Tibial nerve (tissue), 4 donors: ENCODE measurements around the gene CCNE1. TPM values are rescaled to one million over a fixed set of nuclear protein-coding genes. Genes with fewer than 3 reads are reported as not detected.
"Not testable (repeated sequence)": the region's sequence is repeated elsewhere in the genome, so short reads cannot be mapped to it uniquely, and the experiment has no call there.

ENCODE experiments used
- DNase-seq, 2 donors: peaks; one replicate each; pipeline ENCODE4 v3.0.0-alpha.2; 2019; ENCODE audit warnings: low spot score in 2 of 2
- H3K27ac ChIP-seq, 4 donors: fragments of 200-600 bp; sonication (generic) in 3 of 4; one replicate each; pipeline ENCODE4 v1.5.1; 2017 to 2019; ENCODE audit warnings: mild to moderate bottlenecking in 1 of 4
- H3K27me3 ChIP-seq, 2 donors: fragments of 200-600 bp; sonication (generic) in 1 of 2; one replicate each; pipeline versions ENCODE4 v1.5.1 to v1.6.0; 2017 to 2019
- H3K36me3 ChIP-seq, 3 donors: fragments of 200-600 bp; sonication (generic); one replicate each; pipeline ENCODE4 v1.5.1; 2018 to 2019
- H3K4me1 ChIP-seq, 4 donors: fragments of 200-600 bp; sonication (generic) in 3 of 4; one replicate each; pipeline ENCODE4 v1.5.1; 2017 to 2019
- H3K4me3 ChIP-seq, 4 donors: fragments of 200-600 bp; sonication (generic) in 3 of 4; one replicate each; pipeline ENCODE4 v1.5.1; 2017 to 2019; ENCODE audit warnings: mild to moderate bottlenecking in 1 of 4, moderate library complexity in 1 of 4
- H3K9me3 ChIP-seq, 4 donors: fragments of 200-600 bp; sonication (generic) in 3 of 4; one replicate each; pipeline ENCODE4 v1.5.1; 2017 to 2019
- CTCF ChIP-seq, 5 experiments: fragments of 200-600 bp in 3 of 5; fragments of 450-650 bp in 2 of 5; sonication (generic) in 3 of 5; IDR thresholded peaks; one replicate each; pipeline ENCODE4 v1.5.1; 2016 to 2019; ENCODE audit warnings: antibody characterized with exemption in 5 of 5, mild to moderate bottlenecking in 3 of 5, moderate library complexity in 2 of 5
- EP300 ChIP-seq, 2 donors: sonication (generic); formaldehyde crosslinking; IDR thresholded peaks; one replicate each; pipeline ENCODE4 v1.6.1; 2017; ENCODE audit warnings: antibody characterized with exemption in 2 of 2, mild to moderate bottlenecking in 1 of 2
- POLR2A ChIP-seq, 2 donors: fragments of 450-650 bp; IDR thresholded peaks; one replicate each; pipeline ENCODE4 v1.6.1; 2017; ENCODE audit warnings: antibody characterized with exemption in 2 of 2, mild to moderate bottlenecking in 2 of 2, moderate library complexity in 2 of 2
- WGBS, 2 donors: methylation state at CpG; one replicate each; pipeline ENCODE4 v1.1.5; 2018; 5-methylcytosine and 5-hydroxymethylcytosine counted together
- total RNA-seq, 4 donors: library from RNA; depleted of rRNA; stranded (reverse); fragments of >200 nt; gene quantifications; one replicate each; pipeline ENCODE4 v1.1.0, GENCODE V29; 2016

CCNE1 gene
- total RNA-seq, 4 donors from 2014 or later = 0.60 to 4.9 (median 3.8) TPM

DNA sequence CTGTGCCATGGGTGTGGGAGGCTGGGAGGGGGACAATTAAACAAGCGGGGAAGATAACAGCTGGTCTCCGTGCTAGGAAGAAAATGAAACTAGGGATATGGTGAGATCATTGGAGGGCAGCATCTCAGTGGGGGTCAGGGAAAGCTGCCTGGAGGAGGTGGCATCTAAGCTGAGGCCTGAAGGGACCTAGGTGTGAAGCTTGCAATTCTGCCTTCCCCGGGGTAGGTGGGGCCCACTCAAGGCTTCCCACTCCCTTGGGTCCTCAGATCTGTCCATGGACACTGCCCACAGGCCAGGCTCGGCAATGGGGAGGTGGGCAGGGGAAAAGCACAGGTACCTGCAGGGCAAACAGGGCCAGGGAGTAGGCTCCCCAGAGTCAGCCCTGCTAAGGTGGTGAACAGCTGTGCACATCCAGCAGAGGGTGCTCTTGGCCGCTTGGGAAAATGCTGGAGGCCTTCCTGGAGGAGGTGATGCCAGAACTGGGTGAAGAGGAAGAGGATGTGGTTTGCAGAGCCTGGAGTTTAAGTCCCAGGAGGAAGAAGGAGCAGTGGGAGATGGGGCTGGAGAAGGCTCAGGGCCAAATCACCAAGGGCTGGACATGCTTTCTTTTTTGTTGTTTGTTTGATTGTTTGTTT, 25.7 kb upstream of the CCNE1 start:
- WGBS, 2 donors = 68 to 80% methylated on average over 5 of the region's 5 CpGs
- no peak for TF ChIP-seq EP300 (IDR thresholded peaks at IDR 0.05)
- no peak for TF ChIP-seq POLR2A (IDR thresholded peaks at IDR 0.05)
- TF ChIP-seq CTCF (IDR thresholded peaks at IDR 0.05) = no peak
- Histone ChIP-seq H3K36me3 (no peaks in the 10 kb centered on the region), H3K4me1 (no peaks in the 10 kb centered on the region), H3K9me3 (no peaks in the 10 kb centered on the region), H3K4me3 (no peak overlapping the region), H3K27ac (no peak overlapping the region), H3K27me3 (no peaks in the 10 kb centered on the region)
- no peak for DNase-seq

DNA sequence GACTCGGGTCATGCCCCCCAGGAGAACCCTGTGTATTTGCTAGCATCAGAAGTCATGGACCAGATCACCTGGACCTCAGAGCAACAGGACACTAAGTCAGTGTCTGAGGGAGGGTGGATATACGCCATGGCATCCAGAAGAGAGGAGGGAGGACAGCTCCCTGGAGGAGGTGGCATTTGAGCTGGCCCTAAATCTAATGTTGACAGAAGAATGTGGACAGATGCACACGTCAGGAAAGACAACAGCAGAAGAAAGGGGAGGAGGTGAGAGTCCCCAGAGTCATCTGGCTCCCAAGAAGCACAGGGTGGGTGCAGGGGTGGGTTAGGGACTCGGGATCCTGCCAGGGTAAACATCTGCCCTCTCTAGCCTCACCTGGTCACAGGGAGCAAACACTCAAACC, 24.5 kb upstream of the CCNE1 start:
- no peak for TF ChIP-seq CTCF (IDR thresholded peaks at IDR 0.05)
- no peak for TF ChIP-seq POLR2A (IDR thresholded peaks at IDR 0.05)
- TF ChIP-seq EP300 (IDR thresholded peaks at IDR 0.05) = no peak
- H3K4me1 ChIP-seq = no peaks in the 10 kb centered on the region
- no peak overlapping the region for H3K27ac ChIP-seq
- H3K4me3 ChIP-seq = no peak overlapping the region
- no peak for DNase-seq
- 65 to 76% methylated on average over 4 of the region's 4 CpGs for WGBS, 2 donors
- no peaks in the 10 kb centered on the region for H3K36me3 ChIP-seq
- H3K9me3 ChIP-seq = no peaks in the 10 kb centered on the region
- H3K27me3 ChIP-seq = no peaks in the 10 kb centered on the region

DNA sequence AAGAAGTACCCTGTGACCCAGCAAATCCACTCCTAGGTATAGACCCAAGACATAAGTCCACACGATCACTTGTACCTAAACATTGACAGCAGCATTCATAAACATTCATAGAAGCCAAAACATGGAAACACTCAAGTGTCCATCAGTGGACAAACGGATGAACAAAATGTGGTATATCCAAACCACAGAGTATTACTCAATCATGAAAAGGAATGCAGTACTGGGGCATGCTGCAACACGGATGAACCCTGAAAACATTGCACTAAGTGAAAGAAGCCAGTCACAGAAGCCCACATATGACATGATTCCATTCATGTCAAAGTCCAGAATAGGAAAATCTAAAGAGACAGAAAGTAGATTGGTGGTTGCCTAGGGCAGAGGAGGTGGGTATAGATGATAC, 22.8 kb upstream of the CCNE1 start:
- WGBS, 2 donors = 84 to 95% methylated on average over 3 of the region's 3 CpGs

DNA sequence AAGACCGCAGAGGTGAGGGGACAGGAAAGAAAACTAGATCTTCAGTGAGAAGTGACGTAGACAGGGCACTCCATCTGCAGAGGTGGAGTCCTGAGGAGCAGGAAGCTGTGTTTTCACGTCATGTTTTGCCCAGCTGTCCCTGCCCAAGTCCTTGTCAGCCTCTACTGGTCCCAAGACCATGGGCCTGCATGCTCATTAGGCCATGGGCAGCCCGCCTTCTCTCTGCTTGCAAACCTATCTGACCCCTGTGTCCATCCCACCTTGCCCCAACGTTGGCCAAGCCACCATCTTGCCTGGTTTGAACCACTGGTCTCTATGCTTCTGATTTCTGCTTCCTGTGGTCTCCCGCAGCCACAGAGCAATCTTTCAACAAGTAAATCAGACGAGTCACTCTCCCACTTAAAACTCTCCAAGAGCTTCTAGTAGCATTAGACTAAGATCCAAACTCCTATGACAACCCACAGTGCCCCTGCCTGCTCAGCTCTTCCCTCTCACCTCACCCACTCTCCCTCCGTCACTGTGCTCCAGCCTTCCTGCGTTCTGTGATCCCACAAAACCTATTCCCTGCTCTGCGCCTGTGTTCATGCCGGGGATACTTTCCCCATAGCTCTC, 18.6 kb upstream of the CCNE1 start:
- no peak overlapping the region for H3K27ac ChIP-seq
- no peaks in the 10 kb centered on the region for H3K4me1 ChIP-seq
- 87 to 90% methylated on average over 11 of the region's 11 CpGs for WGBS, 2 donors
- DNase-seq = no peak
- H3K9me3 ChIP-seq = no peaks in the 10 kb centered on the region
- H3K36me3 ChIP-seq = no peaks in the 10 kb centered on the region
- H3K27me3 ChIP-seq = no peaks in the 10 kb centered on the region
- H3K4me3 ChIP-seq = no peak overlapping the region
- TF ChIP-seq EP300 (IDR thresholded peaks at IDR 0.05) = no peak
- TF ChIP-seq POLR2A (IDR thresholded peaks at IDR 0.05) = no peak
- no peak for TF ChIP-seq CTCF (IDR thresholded peaks at IDR 0.05)

More for the DNA sequence above, 22.8 kb upstream of the CCNE1 start:
- no peak for DNase-seq
- H3K4me1 ChIP-seq = no peaks in the 10 kb centered on the region
- TF ChIP-seq EP300 (IDR thresholded peaks at IDR 0.05) (no peak), POLR2A (IDR thresholded peaks at IDR 0.05) (no peak), CTCF (IDR thresholded peaks at IDR 0.05) (no peak)
- no peak overlapping the region for H3K4me3 ChIP-seq
- H3K36me3 ChIP-seq = no peaks in the 10 kb centered on the region
- no peaks in the 10 kb centered on the region for H3K9me3 ChIP-seq
- no peak overlapping the region for H3K27ac ChIP-seq
- no peaks in the 10 kb centered on the region for H3K27me3 ChIP-seq

- not testable (repeated sequence) for DNase-seq, H3K4me3 ChIP-seq, H3K27me3 ChIP-seq, H3K4me1 ChIP-seq, H3K9me3 ChIP-seq, H3K36me3 ChIP-seq, H3K27ac ChIP-seq
- 91 to 93% methylated on average over 7 of the region's 7 CpGs for WGBS, 2 donors
Measured at GRCh38 chr19:29794490-29794889, 17.3 kb upstream of the CCNE1 start.
